ENCODE data around the gene ARHGEF11.

The ARHGEF11 gene

GRCh38 chr1:156886583-156887281 is 158.8 kb downstream of the ARHGEF11 start:
- no peak overlapping the region for H3K4me3 ChIP-seq (ENCODE audit: low read depth, low read length)
- TF ChIP-seq, protein P1, sequence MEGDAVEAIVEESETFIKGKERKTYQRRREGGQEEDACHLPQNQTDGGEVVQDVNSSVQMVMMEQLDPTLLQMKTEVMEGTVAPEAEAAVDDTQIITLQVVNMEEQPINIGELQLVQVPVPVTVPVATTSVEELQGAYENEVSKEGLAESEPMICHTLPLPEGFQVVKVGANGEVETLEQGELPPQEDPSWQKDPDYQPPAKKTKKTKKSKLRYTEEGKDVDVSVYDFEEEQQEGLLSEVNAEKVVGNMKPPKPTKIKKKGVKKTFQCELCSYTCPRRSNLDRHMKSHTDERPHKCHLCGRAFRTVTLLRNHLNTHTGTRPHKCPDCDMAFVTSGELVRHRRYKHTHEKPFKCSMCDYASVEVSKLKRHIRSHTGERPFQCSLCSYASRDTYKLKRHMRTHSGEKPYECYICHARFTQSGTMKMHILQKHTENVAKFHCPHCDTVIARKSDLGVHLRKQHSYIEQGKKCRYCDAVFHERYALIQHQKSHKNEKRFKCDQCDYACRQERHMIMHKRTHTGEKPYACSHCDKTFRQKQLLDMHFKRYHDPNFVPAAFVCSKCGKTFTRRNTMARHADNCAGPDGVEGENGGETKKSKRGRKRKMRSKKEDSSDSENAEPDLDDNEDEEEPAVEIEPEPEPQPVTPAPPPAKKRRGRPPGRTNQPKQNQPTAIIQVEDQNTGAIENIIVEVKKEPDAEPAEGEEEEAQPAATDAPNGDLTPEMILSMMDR (IDR thresholded peaks at IDR 0.05; ENCODE audit: borderline replicate concordance, insufficient read depth, low read depth, low read length) = no peak

- TF ChIP-seq, protein P1 (IDR thresholded peaks at IDR 0.05; ENCODE audit: borderline replicate concordance, insufficient read depth, low read depth, low read length) = no peak
- no peak overlapping the region for H3K4me3 ChIP-seq (ENCODE audit: low read depth, low read length)
Observed at GRCh38 chr1:156885880-156886355, 159.6 kb downstream of the ARHGEF11 start.

- TF ChIP-seq, protein P1 (IDR thresholded peaks at IDR 0.05; ENCODE audit: borderline replicate concordance, insufficient read depth, low read depth, low read length) = no peak
- H3K4me3 ChIP-seq (ENCODE audit: low read depth, low read length) = no peak overlapping the region
Observed at GRCh38 chr1:156885314-156885713, 160.2 kb downstream of the ARHGEF11 start.

Measured in GM12875 (cell line).